GM19467 (cell line): ENCODE results near the gene LSM14B.
"Not testable (repeated sequence)": the region's sequence is repeated elsewhere in the genome, so short reads cannot be mapped to it uniquely, and the experiment has no call there.

Experiments
- ATAC-seq: cut with Tn5 transposase; IDR thresholded peaks from one replicate; pipeline ENCODE4 v1.9.1; 2021; ENCODE audit warnings: mild to moderate bottlenecking, moderate library complexity; ENCODE audit not compliant: unreplicated experiment

The LSM14B gene

DNA sequence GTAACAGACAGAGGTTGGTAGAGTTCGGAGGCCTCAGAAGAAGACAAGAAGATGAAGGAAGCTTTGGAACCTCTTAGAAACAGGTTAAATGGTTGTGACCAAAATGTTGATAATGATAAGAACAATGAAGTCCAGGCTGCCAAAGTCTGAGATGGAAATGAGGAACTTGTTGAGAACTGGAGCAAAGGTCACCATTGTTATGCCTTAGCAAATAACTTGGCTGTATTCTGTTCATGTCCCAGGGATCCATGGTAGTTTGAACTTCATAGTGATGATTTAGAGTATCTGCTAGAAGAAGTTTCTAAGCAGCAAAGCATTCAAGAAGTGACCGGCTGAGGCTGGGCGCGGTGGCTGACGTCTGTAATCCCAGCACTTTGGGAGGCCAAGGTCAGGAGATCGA, 11.1 kb upstream of the LSM14B start:
- no peak for ATAC-seq

DNA sequence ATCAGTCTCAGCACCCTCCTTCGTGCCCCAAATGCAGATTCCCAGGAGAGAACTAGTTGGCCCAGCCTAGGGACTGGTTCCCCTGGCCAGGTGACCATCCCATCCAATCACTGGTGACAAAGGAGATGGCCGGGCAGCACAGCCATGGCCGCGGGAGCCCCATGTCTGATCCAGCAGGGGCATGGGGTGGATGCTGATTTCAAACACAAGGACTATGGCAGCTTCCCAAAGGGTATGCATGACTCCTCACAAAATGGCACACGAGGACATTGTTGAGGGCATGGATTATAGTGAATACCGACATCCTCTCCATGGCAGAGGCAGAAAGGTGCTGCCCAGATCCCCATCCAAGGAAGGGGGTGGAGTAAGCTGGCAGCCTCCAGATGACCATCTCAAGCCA, 9.9 kb upstream of the LSM14B start:
- ATAC-seq, result no peak

DNA sequence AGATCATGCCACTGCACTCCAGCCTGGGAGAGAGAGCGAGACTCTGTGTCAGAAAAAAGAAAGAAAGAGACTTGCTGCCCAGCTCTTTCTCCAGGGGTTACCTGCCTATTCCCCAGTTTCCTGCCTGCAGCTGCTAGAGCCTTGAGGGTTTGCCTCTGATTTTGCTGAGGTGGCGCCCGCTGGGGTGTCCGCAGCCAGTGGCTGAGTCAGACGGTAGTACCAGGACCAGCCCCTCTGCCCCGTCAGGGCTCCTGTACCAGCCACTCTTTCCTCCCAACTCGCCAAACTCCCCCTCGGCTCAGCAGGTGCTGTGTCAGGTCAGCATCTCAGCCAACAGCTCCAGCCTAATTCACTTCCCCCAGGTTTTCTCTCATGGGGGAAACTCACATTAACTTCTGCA, 7.4 kb upstream of the LSM14B start:
- no peak for ATAC-seq

DNA sequence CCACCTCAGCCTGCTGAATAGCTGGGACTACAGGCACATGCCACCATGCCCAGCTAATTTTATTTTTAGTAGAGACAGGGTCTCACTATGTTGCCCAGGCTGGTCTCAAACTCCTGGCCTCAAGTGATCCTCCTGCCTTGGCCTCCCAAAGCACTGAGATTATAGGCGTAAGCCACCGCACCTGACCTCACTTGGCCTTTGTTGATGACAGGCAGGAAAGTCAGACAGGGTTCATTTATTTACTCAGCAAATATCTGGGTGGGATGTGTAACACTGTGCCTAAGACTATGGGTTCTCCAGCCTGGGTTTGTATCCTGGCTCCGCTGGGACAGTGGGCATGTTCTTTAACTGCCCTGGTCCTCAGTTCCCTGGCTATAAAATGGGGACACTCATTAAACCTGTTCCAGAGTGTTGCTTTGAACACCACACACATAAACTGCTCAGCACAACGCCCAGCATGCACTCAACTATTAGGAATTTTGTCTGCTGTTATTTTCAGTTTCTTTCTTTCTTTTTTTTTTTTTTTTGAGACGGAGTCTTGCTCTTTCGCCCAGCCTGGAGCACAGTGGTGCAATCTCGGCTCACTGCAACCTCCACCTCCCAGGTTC, 6.4 kb upstream of the LSM14B start:
- ATAC-seq, result not testable (repeated sequence)

DNA sequence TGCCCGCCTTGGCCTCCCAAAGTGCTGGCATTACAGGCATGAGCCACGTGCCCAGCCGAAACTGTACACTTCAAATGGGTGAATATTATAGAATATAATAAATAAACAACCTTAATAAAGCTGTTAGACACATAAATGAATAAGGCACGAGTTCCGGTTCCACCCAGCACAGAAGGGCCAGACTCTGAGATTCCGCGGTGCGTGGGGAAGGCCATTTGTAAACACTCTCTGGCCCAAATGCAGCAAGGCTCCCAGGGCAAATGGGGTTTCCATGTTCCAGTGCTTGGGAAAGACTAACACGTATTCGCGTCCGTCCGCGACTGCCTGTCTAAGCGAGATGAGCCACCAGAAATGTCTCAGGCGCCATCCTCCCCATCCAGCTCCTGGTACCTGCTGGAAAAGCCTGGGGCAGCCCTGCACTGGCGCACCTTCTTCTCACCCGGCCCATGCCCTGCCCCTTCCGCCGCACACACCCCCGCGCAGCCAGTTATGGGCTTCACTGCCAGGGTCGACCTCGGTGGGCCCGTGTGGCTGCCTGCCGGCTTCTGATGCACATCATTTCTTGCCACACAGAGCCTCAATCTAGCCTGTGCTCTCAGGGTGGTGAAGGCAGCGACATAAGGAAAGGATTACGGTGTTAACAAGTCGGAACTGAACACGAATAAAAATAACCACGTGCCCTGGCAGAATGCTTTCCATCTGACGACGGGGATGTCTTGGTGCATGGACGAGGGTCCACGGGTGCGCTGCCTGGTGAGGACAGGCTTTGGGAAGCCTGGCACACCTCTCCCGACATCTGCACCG, 5.5 kb upstream of the LSM14B start:
- no peak for ATAC-seq

DNA sequence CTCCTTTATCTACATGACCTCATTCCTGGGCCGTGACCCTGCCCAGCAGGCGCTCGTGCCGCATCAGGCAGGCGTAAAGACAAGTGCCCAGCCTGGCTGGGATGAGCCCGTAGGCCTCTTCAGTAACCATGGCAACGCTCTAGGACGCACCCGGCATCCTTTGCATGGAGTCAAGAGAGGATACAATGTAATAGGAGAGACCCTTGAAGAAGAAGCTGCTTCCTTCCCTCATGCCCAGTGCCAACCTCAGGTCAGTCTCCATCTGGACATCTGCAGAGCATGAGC, 5.0 kb upstream of the LSM14B start:
- no peak for ATAC-seq

DNA sequence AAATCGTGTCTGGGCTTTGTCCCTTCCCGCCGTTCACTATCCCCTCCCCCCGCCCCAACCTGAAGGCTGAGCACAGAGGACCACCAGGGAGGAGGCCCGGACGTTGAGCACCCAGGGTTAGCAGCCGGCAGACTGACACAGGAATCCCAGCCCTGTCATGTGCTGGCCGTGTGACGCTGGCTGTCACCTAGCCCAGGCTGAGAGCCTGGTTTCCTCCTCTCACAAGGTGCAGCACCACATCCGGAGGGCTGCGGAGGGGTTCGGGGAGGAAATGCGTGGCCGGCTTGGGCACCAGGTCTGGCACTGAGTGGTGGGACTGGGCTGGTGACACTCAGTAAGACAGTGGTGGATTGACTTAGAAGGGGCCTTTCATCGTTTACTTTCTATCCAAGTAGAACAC, 4.6 kb upstream of the LSM14B start:
- ATAC-seq, result no peak

DNA sequence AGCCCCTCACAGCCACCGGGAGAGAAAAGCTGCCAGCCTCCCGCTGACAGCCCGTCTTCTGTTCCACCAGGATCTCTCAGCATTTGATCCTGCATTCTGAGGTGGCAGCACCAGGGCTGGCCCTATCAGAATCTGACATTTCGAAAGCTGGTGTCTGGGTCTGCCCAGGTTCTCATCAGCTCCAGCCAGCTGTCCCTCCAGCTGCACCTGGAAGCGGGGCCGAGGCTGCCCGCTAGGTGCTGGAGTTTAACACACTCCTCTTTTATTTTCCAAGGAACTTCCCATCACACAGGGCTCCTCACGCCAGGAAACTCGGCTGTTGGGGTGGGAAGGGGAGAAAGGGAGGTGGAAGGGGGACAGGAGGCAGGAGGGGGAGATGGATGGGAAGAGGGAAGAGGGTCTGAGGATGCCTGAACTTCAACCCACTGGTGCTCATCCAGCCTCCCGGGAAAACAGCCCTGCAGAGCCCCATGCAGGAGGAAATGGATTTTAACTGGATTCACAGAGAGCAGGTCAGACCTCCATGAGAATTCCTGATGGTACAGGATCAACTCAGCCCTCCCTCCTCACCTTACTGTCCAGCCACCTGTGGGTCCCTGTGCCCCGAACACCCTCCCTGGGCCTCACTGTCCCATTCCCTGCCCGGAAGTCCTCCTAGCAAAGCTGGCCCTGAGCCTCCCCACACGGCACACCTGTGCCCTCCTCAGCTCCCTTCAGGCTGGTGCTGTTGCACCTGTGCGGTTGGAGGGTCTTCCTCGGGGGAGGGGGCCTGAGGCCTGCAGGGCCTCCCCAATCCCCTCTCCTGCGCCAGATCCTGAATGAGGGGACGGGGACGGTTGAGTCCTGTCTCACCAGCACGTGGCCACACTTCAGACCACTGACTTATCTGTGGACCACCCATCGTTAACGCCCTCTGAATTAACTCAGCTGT, 3.9 kb upstream of the LSM14B start:
- no peak for ATAC-seq

DNA sequence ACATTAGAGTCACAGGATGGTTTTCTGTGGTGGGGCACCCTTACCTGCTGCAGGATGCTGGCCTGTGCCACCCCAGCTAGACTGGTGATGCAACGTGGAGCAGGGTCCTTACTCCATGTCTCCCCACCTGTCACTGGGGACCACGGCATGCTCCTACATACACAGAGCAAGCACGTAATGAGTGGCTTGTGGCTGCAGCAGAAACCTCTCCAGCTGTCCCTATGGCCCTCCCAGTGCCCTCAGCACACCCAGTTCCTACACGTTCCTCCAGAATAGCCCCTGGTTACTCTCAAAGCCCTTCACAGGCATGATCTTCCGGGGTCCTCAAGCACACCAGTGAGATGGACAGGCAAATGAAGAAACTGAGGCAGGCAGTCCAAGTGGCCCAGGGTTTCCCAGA, 3.2 kb upstream of the LSM14B start:
- no peak for ATAC-seq

DNA sequence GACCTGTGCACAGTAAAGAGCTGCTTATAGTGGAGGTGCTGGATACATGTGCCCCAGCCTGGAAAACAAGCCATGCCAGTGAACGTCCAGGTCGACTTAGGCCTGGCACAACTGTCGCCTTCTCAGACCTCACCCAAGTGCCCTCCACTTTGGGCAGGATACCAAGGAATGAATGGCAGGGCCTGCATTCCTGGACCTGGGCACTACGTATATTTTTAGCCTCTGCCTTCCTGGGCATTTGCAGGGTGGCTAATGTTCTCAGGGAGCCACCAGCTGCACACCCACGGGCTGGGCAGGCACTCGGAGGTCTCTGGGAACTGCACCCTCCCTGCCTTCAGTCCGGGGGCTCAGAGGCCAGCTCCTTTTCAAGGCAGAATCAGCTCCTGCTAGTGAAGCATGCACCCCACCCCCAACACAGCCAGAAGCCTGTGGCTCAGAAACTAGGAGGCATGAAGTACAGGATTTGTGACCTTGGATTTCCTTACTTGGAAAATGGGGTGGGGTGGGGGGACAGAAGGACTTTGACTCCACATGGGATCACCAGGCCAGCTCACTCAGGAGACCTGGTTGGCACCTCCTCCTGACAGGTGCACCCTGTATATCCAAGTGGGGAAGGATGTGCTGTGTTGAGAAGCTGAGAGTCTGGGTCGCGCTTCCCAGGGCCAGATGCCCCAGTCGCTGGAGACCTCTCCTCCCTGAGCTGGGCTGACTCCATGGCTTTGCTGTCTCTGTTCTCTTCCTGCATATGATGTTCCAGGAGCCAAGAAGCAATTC, 2.5 kb upstream of the LSM14B start:
- no peak for ATAC-seq

DNA sequence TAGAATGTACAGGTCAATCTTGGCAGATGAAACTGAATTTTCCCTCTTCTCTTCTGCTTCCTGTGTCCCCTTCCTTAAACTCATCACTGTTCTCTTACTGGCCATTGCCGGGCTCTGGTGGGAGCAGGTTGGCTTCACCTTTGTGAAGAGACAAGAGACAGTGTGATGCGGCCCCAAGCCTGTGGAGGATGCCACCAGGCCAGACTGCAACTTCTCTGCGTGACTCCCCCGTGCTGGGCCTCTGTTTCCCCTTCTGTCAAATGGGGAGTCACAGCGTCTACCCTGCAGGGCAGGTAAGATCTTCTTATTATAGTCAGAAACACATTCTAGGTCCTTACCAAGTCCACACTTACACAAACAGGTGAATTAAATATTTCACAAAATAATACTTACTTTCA, 1.9 kb upstream of the LSM14B start:
- ATAC-seq, result no peak

DNA sequence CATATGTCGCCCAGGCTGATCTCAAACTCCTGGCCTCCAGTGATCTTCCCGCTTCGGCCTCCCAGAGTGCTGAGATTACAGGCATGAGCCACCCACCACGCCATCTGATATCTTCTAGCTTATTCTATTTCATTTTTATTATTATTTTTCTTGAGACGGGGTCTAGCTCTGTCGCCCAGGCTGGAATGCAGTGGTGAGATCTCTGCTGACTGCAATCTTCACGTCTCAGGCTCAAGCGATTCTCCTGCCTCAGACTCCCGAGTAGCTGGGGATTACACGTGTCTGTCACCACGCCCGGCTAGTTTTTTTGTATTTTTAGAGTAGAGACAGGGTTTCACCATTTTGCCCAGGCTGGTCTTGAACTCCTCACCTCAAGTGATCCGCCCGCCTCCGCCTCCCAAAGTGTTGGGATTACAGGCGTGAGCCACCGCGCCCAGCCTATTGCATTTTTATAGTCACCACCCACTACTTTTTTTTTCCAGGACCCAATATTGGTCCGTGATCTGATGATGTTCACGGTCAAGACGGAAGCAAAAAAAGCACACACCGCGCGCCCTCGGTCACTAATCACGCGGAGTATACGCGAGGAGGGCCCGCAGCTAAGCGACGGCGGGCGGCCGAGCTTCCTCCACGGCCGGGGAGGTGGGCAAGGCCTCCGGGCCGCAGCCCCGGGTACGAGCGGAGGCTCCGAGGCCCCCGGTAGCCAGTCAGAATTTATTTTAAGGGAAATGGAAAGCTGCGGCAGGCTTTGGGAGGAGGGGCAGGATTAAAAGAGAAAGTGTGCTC, 1.1 kb upstream of the LSM14B start:
- peak; percentile 6 for ATAC-seq

DNA sequence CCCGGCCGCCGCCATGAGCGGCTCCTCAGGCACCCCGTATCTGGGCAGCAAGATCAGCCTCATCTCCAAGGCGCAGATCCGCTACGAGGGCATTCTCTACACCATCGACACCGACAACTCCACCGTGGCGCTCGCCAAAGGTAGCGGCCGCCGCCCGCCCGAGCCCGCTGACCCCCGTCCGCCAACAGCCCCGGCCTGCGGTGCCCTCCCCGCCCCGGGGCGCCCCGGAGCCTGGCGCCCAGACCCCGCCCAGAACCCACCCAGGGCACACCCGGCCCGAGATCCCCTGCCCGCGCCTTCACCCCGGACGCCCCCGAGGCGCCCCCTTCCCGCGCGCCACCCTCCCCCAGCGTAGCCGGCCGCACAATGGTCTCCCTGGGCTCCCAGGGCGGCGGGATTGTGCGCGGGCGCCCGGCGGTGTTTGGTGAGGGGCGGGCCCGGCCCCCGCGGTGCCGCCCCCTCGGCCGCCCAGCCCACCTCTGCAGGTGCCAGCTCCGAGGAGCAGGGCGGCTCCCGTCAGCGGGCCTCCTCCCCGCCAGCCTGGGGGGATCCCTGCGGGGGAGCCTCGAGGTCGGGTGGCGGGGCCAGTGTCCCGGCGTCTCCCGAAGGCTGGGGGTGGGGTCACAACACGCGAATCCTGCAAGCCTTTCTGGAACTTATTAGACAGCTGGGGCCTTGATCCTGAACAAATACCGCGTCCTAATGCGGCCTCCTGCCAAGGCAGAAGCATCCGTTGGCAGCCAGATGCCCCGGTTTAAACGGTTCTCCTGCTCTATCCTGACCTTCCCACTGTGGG, 577 bp downstream of the LSM14B start:
- ATAC-seq, result peak; percentile 8

DNA sequence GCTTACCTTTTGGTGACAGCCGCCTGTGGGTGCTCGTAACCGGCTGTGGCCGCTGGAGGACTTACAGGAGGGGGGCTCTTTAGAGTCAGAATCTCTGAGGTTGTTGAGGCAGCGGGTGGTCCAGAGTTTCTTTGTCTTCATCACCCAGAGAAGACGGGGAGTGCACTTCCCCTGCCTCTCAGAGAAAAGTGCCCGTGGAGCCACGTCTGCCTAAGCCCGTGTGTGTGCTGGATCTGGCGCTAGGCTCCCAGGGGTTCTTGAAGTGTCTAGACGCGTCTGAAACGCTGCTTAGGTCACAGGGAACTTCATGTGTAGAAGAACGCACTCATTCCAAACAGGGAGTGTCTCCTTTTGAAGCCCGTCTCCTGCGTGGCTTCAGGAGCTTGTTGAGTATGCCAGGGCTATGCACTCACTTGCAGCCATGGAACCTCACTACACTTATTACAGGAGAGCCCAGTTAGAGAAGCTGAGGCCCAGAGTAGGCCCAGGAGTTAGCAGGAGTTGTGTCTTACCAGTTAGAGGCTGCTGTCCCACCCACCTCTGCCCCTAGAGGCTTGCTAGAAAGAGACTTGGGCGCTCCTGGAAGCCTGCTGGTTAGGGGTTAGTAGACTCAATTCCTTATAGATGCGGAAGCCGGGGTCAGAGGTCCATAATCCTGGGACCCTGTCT, 1.3 kb downstream of the LSM14B start:
- ATAC-seq, result no peak

DNA sequence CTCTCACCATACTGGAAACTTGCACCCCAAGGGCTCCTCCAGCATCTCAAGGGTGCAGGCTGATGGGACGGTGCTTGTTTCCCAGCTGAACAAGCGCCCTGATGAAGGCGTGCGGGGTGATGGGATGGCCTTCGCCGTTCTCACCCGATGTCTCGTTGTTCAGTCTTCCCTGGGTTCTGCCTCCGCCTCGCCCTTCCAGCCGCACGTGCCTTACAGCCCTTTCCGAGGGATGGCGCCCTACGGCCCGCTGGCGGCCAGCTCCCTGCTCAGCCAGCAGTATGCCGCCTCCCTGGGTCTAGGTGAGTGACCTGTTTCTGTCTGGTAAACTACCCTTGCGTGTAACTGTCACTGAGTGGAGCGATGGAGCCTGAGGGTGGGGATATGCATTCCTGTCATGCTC, 3.9 kb downstream of the LSM14B start:
- ATAC-seq, result no peak

DNA sequence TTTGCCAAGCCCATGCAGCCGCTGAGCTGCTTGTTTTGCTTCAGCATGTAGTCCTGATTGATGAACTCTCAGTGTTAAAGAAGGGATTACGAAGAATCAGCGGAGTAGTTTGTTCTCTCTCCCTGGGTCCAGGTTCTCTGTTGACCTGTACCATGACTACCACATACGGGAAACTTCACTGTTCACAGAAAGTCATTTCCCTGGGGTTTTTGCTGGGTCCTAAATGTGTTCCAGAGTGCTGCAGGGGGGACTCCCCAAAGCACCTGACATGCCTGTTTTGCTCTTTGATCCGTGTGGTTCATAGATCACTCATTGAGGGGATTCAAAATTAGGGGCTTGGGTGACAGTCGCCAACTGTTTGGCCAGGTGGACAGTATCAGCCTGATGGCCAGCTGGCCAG, 5.5 kb downstream of the LSM14B start:
- ATAC-seq, result no peak

DNA sequence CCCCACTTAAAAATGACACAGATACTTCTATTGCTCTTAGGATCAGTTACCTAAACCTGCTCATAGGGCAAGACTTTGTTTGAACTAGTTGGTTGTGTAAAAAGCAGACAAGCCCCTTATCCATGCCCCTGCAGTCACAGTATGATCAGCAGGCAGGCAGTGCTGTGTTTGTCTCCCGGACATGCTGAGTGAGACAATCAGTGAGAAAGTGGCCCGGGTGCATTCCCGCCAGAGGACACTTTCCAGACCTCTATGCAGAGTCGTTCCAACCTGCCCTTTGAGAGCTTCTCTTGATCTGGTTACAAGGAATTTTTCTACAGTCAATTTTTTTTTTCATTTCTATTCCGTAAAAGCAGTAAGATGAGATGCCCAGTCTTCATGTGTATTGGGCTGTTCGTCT, 6.2 kb downstream of the LSM14B start:
- ATAC-seq, result no peak

DNA sequence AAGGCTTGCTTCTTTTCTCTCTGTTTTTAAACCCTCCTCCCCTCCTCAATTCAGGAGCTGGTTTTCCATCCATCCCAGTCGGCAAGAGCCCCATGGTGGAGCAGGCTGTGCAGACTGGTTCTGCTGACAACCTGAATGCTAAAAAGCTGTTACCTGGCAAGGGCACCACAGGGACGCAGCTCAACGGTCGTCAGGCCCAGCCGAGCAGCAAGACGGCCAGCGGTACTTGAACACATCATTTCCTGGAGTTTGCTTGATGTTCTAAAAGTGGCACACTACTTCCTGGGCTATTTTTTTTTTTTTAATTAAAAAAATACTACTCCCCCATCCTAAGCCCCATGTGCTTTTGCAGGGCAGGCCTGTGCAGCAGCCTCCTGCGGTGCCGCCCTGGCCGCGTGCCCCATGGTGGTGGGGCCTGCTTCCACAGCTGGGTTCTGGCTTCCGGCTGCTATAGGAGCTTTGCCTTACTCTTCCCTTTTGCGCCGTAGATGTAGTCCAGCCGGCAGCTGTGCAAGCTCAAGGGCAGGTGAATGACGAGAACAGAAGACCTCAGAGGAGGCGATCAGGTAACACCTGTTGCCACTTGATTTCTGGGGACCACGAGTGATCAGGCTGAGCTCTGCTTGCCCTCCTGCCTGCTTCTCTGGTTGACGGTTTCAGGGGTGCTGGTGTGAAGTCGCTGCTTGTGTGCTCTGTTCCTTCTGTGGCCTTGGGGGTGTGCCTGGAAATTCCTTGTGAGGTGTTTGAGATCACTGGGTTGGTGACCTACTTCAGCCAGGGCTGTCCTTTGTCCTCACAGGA, 7.7 kb downstream of the LSM14B start:
- ATAC-seq, result no peak
